H1 (cell line): ENCODE measurements around the gene SLC6A18. TPM values are rescaled to one million over a fixed set of nuclear protein-coding genes. Genes with fewer than 3 reads are reported as not detected.

ENCODE experiments used
- CTCF ChIA-PET: fragments of 300-600 bp; sonication (Branson Sonifier 250); formaldehyde crosslinking; loops from one replicate; lab custom pipeline; 2021; ENCODE audit not compliant: partially characterized antibody; lab: Charles Lee
- POLR2A ChIA-PET: fragments of 300-600 bp; sonication (Branson Sonifier 250); formaldehyde crosslinking; loops from one replicate; lab custom pipeline; 2021; ENCODE audit warnings: inconsistent platforms; ENCODE audit not compliant: partially characterized antibody; lab: Charles Lee
- DNase-seq, 2 experiments: peaks; one replicate each; pipeline versions ENCODE4 v3.0.0 to v3.0.0-alpha.2; 2010 to 2022; ENCODE audit warnings: low spot score in 2 of 2, low read depth in 1 of 2, mixed read lengths in 1 of 2
- FAIRE-seq: peaks from 2 replicates; lab custom pipeline; 2011; peaks lifted over from hg19 to GRCh38; lab: Jason Lieb, UNC
- H2AFZ ChIP-seq: 2 replicates; pipeline ENCODE4 v1.8.1; 2012; ENCODE audit warnings: low read length, inconsistent platforms
- H2AK5ac ChIP-seq: 2 replicates; pipeline ENCODE4 v1.6.1; 2013; ENCODE audit warnings: low read depth, low read length
- H2BK120ac ChIP-seq: replicated peaks from 2 replicates; pipeline ENCODE3; 2013; ENCODE audit warnings: low read depth, low read length, inconsistent platforms
- H2BK12ac ChIP-seq: 2 replicates; pipeline ENCODE4 v1.6.1; 2013; ENCODE audit warnings: low read depth, low read length
- H2BK15ac ChIP-seq: 2 replicates; pipeline ENCODE4 v1.6.1; 2013; ENCODE audit warnings: low read length
- H2BK20ac ChIP-seq: 2 replicates; pipeline ENCODE4 v1.6.1; 2013; ENCODE audit warnings: low read length
- H2BK5ac ChIP-seq: 2 replicates; pipeline ENCODE4 v1.6.1; 2013; ENCODE audit warnings: low read depth, low read length
- H3K14ac ChIP-seq: 2 replicates; pipeline ENCODE4 v1.6.1; 2013; ENCODE audit warnings: inconsistent platforms; ENCODE audit not compliant: insufficient read length
- H3K18ac ChIP-seq: 2 replicates; pipeline ENCODE4 v1.6.1; 2013; ENCODE audit warnings: low read length; ENCODE audit errors: extremely low read depth
- H3K23ac ChIP-seq: 2 replicates; pipeline ENCODE4 v1.6.1; 2013; ENCODE audit warnings: inconsistent platforms; ENCODE audit not compliant: insufficient read length
- H3K23me2 ChIP-seq: 2 replicates; pipeline ENCODE4 v1.6.1; 2013; ENCODE audit warnings: low read depth, low read length
- H3K27ac ChIP-seq: 2 replicates; pipeline ENCODE4 v1.6.1; 2011; ENCODE audit warnings: low read depth, low read length, inconsistent platforms
- H3K27me3 ChIP-seq, 4 experiments: replicated peaks in 1 of 4; 1 replicate in 1 of 4; 2 replicates in 3 of 4; pipeline versions ENCODE4 v1.6.1 to v1.8.1; 2011 to 2013; ENCODE audit warnings: low read length in 3 of 4, mild to moderate bottlenecking in 3 of 4, inconsistent platforms in 2 of 4, mixed read lengths in 2 of 4, moderate library complexity in 1 of 4; ENCODE audit not compliant: control insufficient read depth in 3 of 4, insufficient read depth in 3 of 4; ENCODE audit errors: extremely low read depth in 1 of 4
- H3K36me3 ChIP-seq, 4 experiments: 2 replicates each; pipeline versions ENCODE4 v1.6.1 to v1.8.1; 2011 to 2013; ENCODE audit warnings: mild to moderate bottlenecking in 4 of 4, low read length in 3 of 4, moderate library complexity in 2 of 4, control low read depth in 1 of 4, inconsistent platforms in 1 of 4; ENCODE audit not compliant: insufficient read depth in 4 of 4, control insufficient read depth in 2 of 4
- H3K4ac ChIP-seq: replicated peaks from 2 replicates; pipeline ENCODE3; 2013; ENCODE audit warnings: low read length, low read depth, mixed read lengths, inconsistent platforms; ENCODE audit not compliant: insufficient read length
- H3K4me1 ChIP-seq, 4 experiments: replicated peaks in 1 of 4; 1 replicate in 1 of 4; 2 replicates in 3 of 4; pipeline versions ENCODE4 v1.6.1 to v1.8.1; 2011 to 2013; ENCODE audit warnings: low read length in 3 of 4, inconsistent platforms in 2 of 4, mixed read lengths in 1 of 4; ENCODE audit not compliant: insufficient read depth in 4 of 4, control insufficient read depth in 3 of 4
- H3K4me2 ChIP-seq, 2 experiments: 2 replicates each; pipeline versions ENCODE4 v1.6.1 to v1.8.1; 2011 to 2013; ENCODE audit warnings: low read depth in 2 of 2, low read length in 2 of 2, control low read depth in 1 of 2, inconsistent platforms in 1 of 2, mild to moderate bottlenecking in 1 of 2; ENCODE audit not compliant: insufficient read depth in 1 of 2
- H3K4me3 ChIP-seq, 4 experiments: fragments of 200-600, 300-600 bp in 1 of 4; sonication (generic), shearing (Covaris generic), sonication (Bioruptor Twin) in 1 of 4; 2 replicates each; pipeline versions ENCODE4 v1.5.1 to v1.8.1; 2011 to 2016; ENCODE audit warnings: low read length in 4 of 4, low read depth in 3 of 4, control low read depth in 2 of 4, inconsistent platforms in 2 of 4, mild to moderate bottlenecking in 2 of 4, mixed read lengths in 1 of 4, moderate library complexity in 1 of 4; ENCODE audit not compliant: insufficient read depth in 2 of 4; ENCODE audit errors: extremely low read depth in 1 of 4
- H3K56ac ChIP-seq: replicated peaks from 2 replicates; pipeline ENCODE3; 2013; ENCODE audit warnings: low read depth, mild to moderate bottlenecking, mixed read lengths, low read length, inconsistent platforms; ENCODE audit not compliant: insufficient read length
- H3K79me1 ChIP-seq: 2 replicates; pipeline ENCODE4 v1.6.1; 2013; ENCODE audit warnings: low read depth, low read length, control low read depth
- H3K79me2 ChIP-seq, 2 experiments: 2 replicates each; pipeline versions ENCODE4 v1.6.1 to v1.8.1; 2012 to 2013; ENCODE audit warnings: low read length in 2 of 2, mild to moderate bottlenecking in 2 of 2, inconsistent platforms in 1 of 2; ENCODE audit not compliant: insufficient read depth in 2 of 2, control insufficient read depth in 1 of 2
- H3K9ac ChIP-seq, 4 experiments: replicated peaks in 1 of 4; 1 replicate in 1 of 4; 2 replicates in 3 of 4; pipeline versions ENCODE4 v1.6.1 to v1.8.1; 2011 to 2013; ENCODE audit warnings: low read depth in 3 of 4, low read length in 3 of 4, control low read depth in 2 of 4, mild to moderate bottlenecking in 2 of 4, moderate library complexity in 2 of 4, inconsistent platforms in 1 of 4; ENCODE audit errors: extremely low read depth in 1 of 4
- H3K9me3 ChIP-seq, 2 experiments: 2 replicates each; pipeline versions ENCODE4 v1.6.1 to v1.8.1; 2012 to 2013; ENCODE audit warnings: mild to moderate bottlenecking in 2 of 2, moderate library complexity in 2 of 2, control low read depth in 1 of 2, inconsistent platforms in 1 of 2, low read depth in 1 of 2, low read length in 1 of 2, mixed read lengths in 1 of 2; ENCODE audit not compliant: insufficient read depth in 2 of 2
- H4K20me1 ChIP-seq, 2 experiments: replicated peaks in 1 of 2; 2 replicates each; pipeline versions ENCODE3 to v1.8.1; 2011 to 2013; ENCODE audit warnings: inconsistent platforms in 2 of 2, low read length in 2 of 2, mild to moderate bottlenecking in 1 of 2; ENCODE audit not compliant: insufficient read depth in 2 of 2, control insufficient read depth in 1 of 2
- H4K5ac ChIP-seq: 2 replicates; pipeline ENCODE4 v1.6.1; 2013; ENCODE audit warnings: low read length, low read depth, mixed read lengths, inconsistent platforms; ENCODE audit not compliant: insufficient read length
- H4K8ac ChIP-seq: 2 replicates; pipeline ENCODE4 v1.8.0; 2013; ENCODE audit warnings: mild to moderate bottlenecking, moderate library complexity, low read length, inconsistent platforms; ENCODE audit not compliant: insufficient read depth; ENCODE audit errors: extremely low read depth
- H4K91ac ChIP-seq: replicated peaks from 2 replicates; pipeline ENCODE3; 2013; ENCODE audit warnings: low read length, mixed read lengths, inconsistent platforms; ENCODE audit not compliant: insufficient read length
- ATF3 ChIP-seq: IDR thresholded peaks from 2 replicates; pipeline ENCODE4 v1.6.1; 2011; ENCODE audit warnings: low read depth, mild to moderate bottlenecking, low read length; ENCODE audit not compliant: insufficient read depth
- CHD1 ChIP-seq: IDR thresholded peaks from 2 replicates; pipeline ENCODE4 v1.6.1; 2012; ENCODE audit warnings: low read depth, low read length, improper control_type of control experiment
- EZH2 ChIP-seq: fragments of 200-600 bp; sonication (generic); IDR thresholded peaks from 2 replicates; pipeline ENCODE4 v1.7.1; 2012; ENCODE audit warnings: low read depth, mild to moderate bottlenecking, moderate library complexity, low read length, inconsistent platforms; ENCODE audit not compliant: severe bottlenecking
- FOSL1 ChIP-seq: IDR thresholded peaks from 2 replicates; pipeline ENCODE4 v1.6.1; 2011; ENCODE audit warnings: mild to moderate bottlenecking, low read depth, low read length, moderate library complexity; ENCODE audit not compliant: insufficient read depth
- NANOG ChIP-seq: IDR thresholded peaks from 2 replicates; pipeline ENCODE4 v1.6.1; 2011; ENCODE audit warnings: low read length, low read depth, mild to moderate bottlenecking, inconsistent platforms; ENCODE audit not compliant: insufficient read depth, poor library complexity, severe bottlenecking
- NRF1 ChIP-seq: IDR thresholded peaks from 2 replicates; pipeline ENCODE4 v1.6.1; 2011; ENCODE audit warnings: mild to moderate bottlenecking, low read depth, low read length, improper control_type of control experiment
- RFX5 ChIP-seq: IDR thresholded peaks from 2 replicates; pipeline ENCODE4 v1.6.1; 2011; ENCODE audit warnings: low read depth, low read length, improper control_type of control experiment, borderline replicate concordance
- RXRA ChIP-seq: IDR thresholded peaks from 2 replicates; pipeline ENCODE4 v1.6.1; 2011; ENCODE audit warnings: low read depth, mild to moderate bottlenecking, low read length, moderate library complexity; ENCODE audit not compliant: insufficient read depth
- SIX5 ChIP-seq: IDR thresholded peaks from 2 replicates; pipeline ENCODE4 v1.6.1; 2011; ENCODE audit warnings: mild to moderate bottlenecking, low read depth, low read length
- SRF ChIP-seq: IDR thresholded peaks from 2 replicates; pipeline ENCODE4 v1.6.1; 2011; ENCODE audit warnings: mild to moderate bottlenecking, low read depth, low read length, moderate library complexity
- SUZ12 ChIP-seq: fragments of 200-600 bp; sonication (generic); IDR thresholded peaks from 2 replicates; pipeline ENCODE4 v1.6.1; 2012; ENCODE audit warnings: mild to moderate bottlenecking, inconsistent platforms, low read length, moderate library complexity, mixed read lengths
- TAF1 ChIP-seq: IDR thresholded peaks from 2 replicates; pipeline ENCODE4 v1.6.1; 2011; ENCODE audit warnings: mild to moderate bottlenecking, low read depth, low read length
- TAF7 ChIP-seq: optimal IDR thresholded peaks from 2 replicates; pipeline ENCODE3; 2011; ENCODE audit warnings: low read depth, mild to moderate bottlenecking, inconsistent platforms, low read length, moderate library complexity, borderline replicate concordance
- ZNF274 ChIP-seq: IDR thresholded peaks from 2 replicates; pipeline ENCODE4 v1.7.0; 2012; ENCODE audit warnings: low read length, borderline replicate concordance; ENCODE audit errors: extremely low read depth
- whole genome bisulfite sequencing, 2 experiments: shearing (Covaris generic) in 1 of 2; methylation state at CpG; one replicate each; pipeline versions ENCODE4 v1.1.6 to v1.1.7; 2013 to 2015; ENCODE audit warnings: low lambda C conversion rate in 2 of 2, mixed read lengths in 2 of 2, inconsistent platforms in 1 of 2, low coverage in 1 of 2, missing lambda C conversion rate in 1 of 2; ENCODE audit not compliant: insufficient replicate concordance in 2 of 2, insufficient coverage in 1 of 2, insufficient read length in 1 of 2; ENCODE audit errors: extremely low coverage in 1 of 2, missing lambda C conversion rate in 1 of 2; 5-methylcytosine and 5-hydroxymethylcytosine counted together
- polyA plus RNA-seq, 7 experiments: library from polyadenylated mRNA; depleted of rRNA in 3 of 7; stranded (reverse) in 5 of 7; unstranded in 2 of 7; fragments of >200 nt in 5 of 7; fragments of 200-250 nt in 2 of 7; gene quantifications; 1 replicate in 5 of 7; 2 replicates in 1 of 7; 4 replicates in 1 of 7; pipeline versions ENCODE4 v1.2.1 to v1.2.3, GENCODE V29; 2011 to 2013; ENCODE audit warnings: missing spikeins in 2 of 7, mixed read lengths in 2 of 7
- total RNA-seq: library from RNA; stranded (reverse); fragmentation: NEBNext Ultra II Directional; extraction: Animal tissue kit (Norgen Biotek cat#: 25700); gene quantifications from 2 replicates; pipeline ENCODE4 v1.2.1, GENCODE V29; 2021

SLC6A18 gene
- total and polyA plus RNA-seq, 2 of the 8 experiments (the other 6 are each of a cell fraction or from before 2014, with no cell fraction given), result not detected

- Histone ChIP-seq H2AFZ (no peak overlapping the region), H2BK20ac (no peak overlapping the region), H2AK5ac (no peak overlapping the region), H4K8ac (no peak overlapping the region), H3K27ac (no peak overlapping the region), H3K79me1 (no peaks in the 10 kb centered on the region), H3K18ac (no peak overlapping the region), H3K4me1 (no peaks in the 10 kb centered on the region), H3K14ac (no peak overlapping the region), H4K20me1 (peaks cover 0 to 2% of the 10 kb centered on the region in 2 experiments), H3K23ac (no peak overlapping the region), H3K23me2 (no peaks in the 10 kb centered on the region), H3K4ac (no peak overlapping the region), H3K79me2 (no peaks in the 10 kb centered on the region), H3K4me2 (no peak overlapping the region), H3K27me3 (no peaks in the 10 kb centered on the region), H3K36me3 (peaks cover 2 to 45% (median 10%) of the 10 kb centered on the region in 4 experiments; a peak in 6 of 8 replicates), H3K4me3 (no peak overlapping the region), H3K56ac (no peak overlapping the region), H2BK15ac (no peak overlapping the region), H2BK12ac (no peak overlapping the region), H2BK120ac (no peak overlapping the region), H3K9ac (no peak overlapping the region), H2BK5ac (no peak overlapping the region), H4K5ac (no peak overlapping the region), H3K9me3 (peaks cover 6 to 26% of the 10 kb centered on the region in 2 experiments; a peak in 3 of 4 replicates), H4K91ac (no peak overlapping the region)
- CTCF ChIA-PET, result no interaction called here
- FAIRE-seq (no peak), DNase-seq (no peak)
- 92% methylated on average over 12 of the region's 13 CpGs; no CpG with 5 or more reads in 1 of the 2 experiments for WGBS, 2 experiments
- POLR2A ChIA-PET, result interaction anchor here (0.6 kb wide), 1 partner anchor 15 kb away, joined by 3 read pairs; no protein-coding TSS in a partner anchor
- TF ChIP-seq TAF1 (no peak), SIX5 (no peak), ATF3 (no peak), NANOG (no peak), FOSL1 (no peak), EZH2 (no peak), ZNF274 (no peak), RXRA (no peak), CHD1 (no peak), NRF1 (no peak), RFX5 (no peak), TAF7 (no peak), SRF (no peak), SUZ12 (no peak)
Observed at GRCh38 chr5:1268056-1268455, 42.9 kb downstream of the SLC6A18 start.
